Right lobe of liver (tissue), 4 donors: ENCODE results near the gene ZNF362.

Experiments used
- POLR2A ChIP-seq: fragments of 450-650 bp; IDR thresholded peaks from one replicate; pipeline ENCODE4 v1.6.1; 2017; ENCODE audit warnings: antibody characterized with exemption, mild to moderate bottlenecking
- TF ChIP-seq, protein P1 (sequence below), 4 donors: fragments of 200-600 bp in 3 of 4; fragments of 450-650 bp in 1 of 4; IDR thresholded peaks; one replicate each; pipeline versions ENCODE4 v1.5.1 to v1.8.0; 2016 to 2022; ENCODE audit warnings: antibody characterized with exemption in 4 of 4, mild to moderate bottlenecking in 2 of 4
- donor health status: DM: no; HTN: no; CAD: no.
- donor health status: DM: no; HTN: no; CAD: no.
- donor health status: DM: no; HTN: yes; CAD: no.

DNA sequence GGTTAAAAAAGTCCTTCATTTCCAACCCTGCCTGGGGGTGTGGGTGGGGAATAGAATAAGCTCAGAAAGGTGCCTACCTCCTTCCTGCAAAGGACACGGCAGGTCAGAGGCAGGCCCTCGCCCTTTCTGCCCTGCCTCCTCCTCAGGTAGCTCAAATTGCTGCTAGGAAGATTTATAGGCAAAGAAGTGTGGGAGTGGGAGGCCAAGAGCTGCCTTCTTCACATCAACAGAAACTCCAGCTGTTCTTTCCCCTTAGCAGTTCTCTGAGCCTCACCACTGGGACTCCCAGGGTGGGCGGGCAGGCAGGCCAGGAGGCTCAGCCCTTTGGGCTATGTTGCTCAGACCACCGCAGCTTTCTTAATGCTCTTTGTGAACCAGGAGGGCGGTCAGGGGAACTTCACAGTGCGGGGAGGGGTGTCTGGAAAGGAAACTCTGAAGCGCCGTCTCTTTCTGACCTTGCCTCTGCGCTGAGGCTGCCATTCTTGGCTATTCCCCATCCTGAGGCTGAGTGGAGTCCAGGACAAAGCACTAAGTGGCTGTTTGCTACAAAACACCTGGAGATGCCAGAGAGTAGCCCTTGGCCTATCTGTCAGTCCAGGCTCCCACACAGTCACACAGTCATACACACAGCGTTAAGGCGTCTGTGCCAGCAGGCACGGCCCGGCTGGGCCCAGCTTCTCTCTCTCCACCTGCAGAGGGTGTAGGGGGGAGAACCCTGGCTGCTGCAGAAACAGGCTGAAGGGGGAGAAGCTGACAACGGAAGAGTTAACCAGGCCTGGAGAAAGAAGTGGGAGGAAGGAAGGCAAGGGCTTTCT, 67.6 kb downstream of the ZNF362 start:
- no peak for TF ChIP-seq POLR2A
- TF ChIP-seq, protein P1, sequence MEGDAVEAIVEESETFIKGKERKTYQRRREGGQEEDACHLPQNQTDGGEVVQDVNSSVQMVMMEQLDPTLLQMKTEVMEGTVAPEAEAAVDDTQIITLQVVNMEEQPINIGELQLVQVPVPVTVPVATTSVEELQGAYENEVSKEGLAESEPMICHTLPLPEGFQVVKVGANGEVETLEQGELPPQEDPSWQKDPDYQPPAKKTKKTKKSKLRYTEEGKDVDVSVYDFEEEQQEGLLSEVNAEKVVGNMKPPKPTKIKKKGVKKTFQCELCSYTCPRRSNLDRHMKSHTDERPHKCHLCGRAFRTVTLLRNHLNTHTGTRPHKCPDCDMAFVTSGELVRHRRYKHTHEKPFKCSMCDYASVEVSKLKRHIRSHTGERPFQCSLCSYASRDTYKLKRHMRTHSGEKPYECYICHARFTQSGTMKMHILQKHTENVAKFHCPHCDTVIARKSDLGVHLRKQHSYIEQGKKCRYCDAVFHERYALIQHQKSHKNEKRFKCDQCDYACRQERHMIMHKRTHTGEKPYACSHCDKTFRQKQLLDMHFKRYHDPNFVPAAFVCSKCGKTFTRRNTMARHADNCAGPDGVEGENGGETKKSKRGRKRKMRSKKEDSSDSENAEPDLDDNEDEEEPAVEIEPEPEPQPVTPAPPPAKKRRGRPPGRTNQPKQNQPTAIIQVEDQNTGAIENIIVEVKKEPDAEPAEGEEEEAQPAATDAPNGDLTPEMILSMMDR (IDR thresholded peaks at IDR 0.05), result no peak
